GM21737 (cell line): Measurements from ENCODE around the gene PAK6.

ENCODE experiments used
- ATAC-seq: cut with Tn5 transposase; IDR thresholded peaks from one replicate; pipeline ENCODE4 v1.9.1; 2021; ENCODE audit warnings: mild to moderate bottlenecking, moderate library complexity; ENCODE audit not compliant: unreplicated experiment

The PAK6 gene

GRCh38 chr15:40275954-40276353 is 37.1 kb downstream of the PAK6 start:
- ATAC-seq = no peak

- no peak for ATAC-seq
Observed at GRCh38 chr15:40276927-40277326, 38.1 kb downstream of the PAK6 start.

- no peak for ATAC-seq
Observed at GRCh38 chr15:40277471-40277870, 38.6 kb downstream of the PAK6 start.

GRCh38 chr15:40278026-40278425 is 39.2 kb downstream of the PAK6 start:
- no peak for ATAC-seq

GRCh38 chr15:40279437-40280141 is 40.7 kb downstream of the PAK6 start:
- no peak for ATAC-seq

GRCh38 chr15:40280260-40281056 is 41.6 kb downstream of the PAK6 start:
- ATAC-seq = no peak

GRCh38 chr15:40281057-40281800 is 42.4 kb downstream of the PAK6 start:
- ATAC-seq = no peak

GRCh38 chr15:40281801-40282146 is 42.9 kb downstream of the PAK6 start:
- ATAC-seq = no peak

- peak; percentile 48 for ATAC-seq
Observed at GRCh38 chr15:40282147-40282868, 43.4 kb downstream of the PAK6 start.

- peak; percentile 18 for ATAC-seq
Observed at GRCh38 chr15:40282869-40283614, 44.2 kb downstream of the PAK6 start, which contains the start of gene ANKRD63. Gene ANKRD63, minus strand, starts transcription at chr15:40283064. Its CDS starts 478 bp downstream, at chr15:40282586.

- ATAC-seq = no peak
Observed at GRCh38 chr15:40283615-40284300, 44.9 kb downstream of the PAK6 start.

- no peak for ATAC-seq
Observed at GRCh38 chr15:40285151-40285550, 46.3 kb downstream of the PAK6 start.

- ATAC-seq = no peak
Observed at GRCh38 chr15:40285554-40286011, 46.7 kb downstream of the PAK6 start.

GRCh38 chr15:40286061-40286532 is 47.2 kb downstream of the PAK6 start:
- no peak for ATAC-seq

GRCh38 chr15:40286794-40287193 is 47.9 kb downstream of the PAK6 start:
- ATAC-seq = no peak

GRCh38 chr15:40287505-40287904 is 48.6 kb downstream of the PAK6 start:
- ATAC-seq = no peak

GRCh38 chr15:40287968-40288367 is 49.1 kb downstream of the PAK6 start:
- no peak for ATAC-seq

- ATAC-seq = no peak
Observed at GRCh38 chr15:40289140-40289775, 50.4 kb downstream of the PAK6 start.

- no peak for ATAC-seq
Observed at GRCh38 chr15:40290545-40290917, 51.7 kb downstream of the PAK6 start.
